ENCODE data around the gene TMEM163.

TMEM163 gene

DNA sequence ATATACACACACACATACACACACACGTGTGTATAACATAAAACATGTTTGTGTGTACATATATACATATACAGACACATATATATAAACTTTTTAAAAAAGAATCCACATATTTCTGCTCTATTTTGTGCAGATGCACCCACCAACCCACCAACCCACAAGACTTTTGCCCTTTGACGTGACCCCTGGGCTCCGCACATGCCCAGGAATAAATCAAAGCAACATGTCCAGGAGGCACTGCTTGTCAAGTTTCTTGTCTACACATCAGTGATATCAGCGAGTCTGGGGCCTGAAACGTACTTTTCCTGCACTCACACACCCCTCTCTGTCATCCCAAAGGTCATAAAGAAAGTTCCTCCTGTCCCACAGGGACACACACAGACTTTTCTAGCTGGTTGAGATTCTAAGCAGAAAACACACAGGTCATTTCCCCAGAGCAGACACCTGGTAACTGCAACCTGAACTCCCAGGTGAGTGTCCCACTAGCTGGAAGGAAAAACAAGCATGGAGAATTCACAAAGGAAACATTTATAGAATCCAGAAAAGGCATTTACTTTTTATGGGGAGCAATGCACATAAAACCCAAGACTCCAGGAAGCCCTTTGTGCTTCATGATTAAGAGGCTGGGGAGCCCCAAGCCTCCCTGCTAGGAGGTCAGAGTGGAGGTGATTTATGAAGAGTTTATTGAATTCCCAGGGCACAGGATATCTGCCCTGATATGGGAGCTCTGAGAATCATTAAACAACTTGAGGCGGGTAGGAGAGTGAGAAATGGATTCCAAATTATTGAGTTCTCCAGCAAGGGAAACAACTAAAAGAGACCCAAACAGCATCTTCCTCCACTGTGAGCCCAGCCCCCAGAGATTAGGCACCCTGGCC is 253.3 kb downstream of the TMEM163 start:
- no peak for DNase-seq (ENCODE audit: low read depth)
- TF ChIP-seq, protein P1, sequence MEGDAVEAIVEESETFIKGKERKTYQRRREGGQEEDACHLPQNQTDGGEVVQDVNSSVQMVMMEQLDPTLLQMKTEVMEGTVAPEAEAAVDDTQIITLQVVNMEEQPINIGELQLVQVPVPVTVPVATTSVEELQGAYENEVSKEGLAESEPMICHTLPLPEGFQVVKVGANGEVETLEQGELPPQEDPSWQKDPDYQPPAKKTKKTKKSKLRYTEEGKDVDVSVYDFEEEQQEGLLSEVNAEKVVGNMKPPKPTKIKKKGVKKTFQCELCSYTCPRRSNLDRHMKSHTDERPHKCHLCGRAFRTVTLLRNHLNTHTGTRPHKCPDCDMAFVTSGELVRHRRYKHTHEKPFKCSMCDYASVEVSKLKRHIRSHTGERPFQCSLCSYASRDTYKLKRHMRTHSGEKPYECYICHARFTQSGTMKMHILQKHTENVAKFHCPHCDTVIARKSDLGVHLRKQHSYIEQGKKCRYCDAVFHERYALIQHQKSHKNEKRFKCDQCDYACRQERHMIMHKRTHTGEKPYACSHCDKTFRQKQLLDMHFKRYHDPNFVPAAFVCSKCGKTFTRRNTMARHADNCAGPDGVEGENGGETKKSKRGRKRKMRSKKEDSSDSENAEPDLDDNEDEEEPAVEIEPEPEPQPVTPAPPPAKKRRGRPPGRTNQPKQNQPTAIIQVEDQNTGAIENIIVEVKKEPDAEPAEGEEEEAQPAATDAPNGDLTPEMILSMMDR (IDR thresholded peaks at IDR 0.05; ENCODE audit: low read depth, low read length, missing control alignments), result no peak

GRCh38 chr2:134463699-134464022 is 255.1 kb downstream of the TMEM163 start:
- DNase-seq (ENCODE audit: low read depth), result no peak
- TF ChIP-seq, protein P1 (IDR thresholded peaks at IDR 0.05; ENCODE audit: low read depth, low read length, missing control alignments), result no peak
- H3K4me3 ChIP-seq (ENCODE audit: low read depth, low read length), result no peak overlapping the region

More for the DNA sequence above, 253.3 kb downstream of the TMEM163 start:
- H3K4me3 ChIP-seq (ENCODE audit: low read depth, low read length), result no peak overlapping the region

DNA sequence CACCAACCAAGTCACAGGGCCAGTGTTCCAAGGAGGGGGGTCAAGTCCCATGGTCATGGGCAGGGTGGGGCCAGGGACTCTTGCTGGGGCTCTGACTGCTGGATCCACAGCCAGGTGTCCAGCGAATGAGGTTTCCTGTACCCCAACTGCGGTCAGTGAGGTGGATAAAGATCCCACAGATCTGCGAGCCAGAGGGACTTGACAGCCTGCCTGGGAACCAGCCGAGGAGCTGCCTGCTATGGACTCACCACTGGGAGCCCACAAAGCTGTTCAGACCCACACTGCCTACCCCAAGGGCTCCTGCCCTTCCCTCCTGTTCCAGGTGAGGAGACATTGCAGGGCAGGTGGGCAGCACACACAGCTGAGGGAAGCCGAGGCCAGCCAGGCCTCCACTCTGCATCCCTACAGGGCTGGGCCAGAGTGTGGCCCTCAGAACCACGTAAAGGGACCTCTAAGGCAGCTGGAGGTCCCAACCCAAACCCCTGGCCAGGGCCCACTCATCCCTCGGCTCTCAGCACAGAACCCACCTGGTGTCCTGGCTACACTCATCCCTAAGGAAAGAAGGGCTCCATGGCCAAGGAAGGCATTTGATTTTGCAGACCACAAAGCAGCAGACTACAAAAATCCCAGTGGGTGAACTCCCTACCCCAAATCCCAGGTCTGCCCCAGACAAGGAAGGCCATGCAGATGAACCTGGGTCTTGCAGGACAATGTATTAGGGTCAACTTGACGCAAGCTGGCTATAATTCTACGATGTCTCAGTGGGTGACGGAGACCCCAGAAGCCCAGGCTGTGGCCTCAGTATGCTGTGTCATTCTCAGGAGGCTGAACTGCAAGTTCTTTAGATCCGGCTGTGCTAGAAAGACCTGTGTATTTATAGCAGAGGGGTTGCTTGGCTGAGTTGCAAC is 255.8 kb downstream of the TMEM163 start:
- H3K4me3 ChIP-seq (ENCODE audit: low read depth, low read length), result no peak overlapping the region
- no peak for DNase-seq (ENCODE audit: low read depth)
- TF ChIP-seq, protein P1 (IDR thresholded peaks at IDR 0.05; ENCODE audit: low read depth, low read length, missing control alignments), result no peak

DNA sequence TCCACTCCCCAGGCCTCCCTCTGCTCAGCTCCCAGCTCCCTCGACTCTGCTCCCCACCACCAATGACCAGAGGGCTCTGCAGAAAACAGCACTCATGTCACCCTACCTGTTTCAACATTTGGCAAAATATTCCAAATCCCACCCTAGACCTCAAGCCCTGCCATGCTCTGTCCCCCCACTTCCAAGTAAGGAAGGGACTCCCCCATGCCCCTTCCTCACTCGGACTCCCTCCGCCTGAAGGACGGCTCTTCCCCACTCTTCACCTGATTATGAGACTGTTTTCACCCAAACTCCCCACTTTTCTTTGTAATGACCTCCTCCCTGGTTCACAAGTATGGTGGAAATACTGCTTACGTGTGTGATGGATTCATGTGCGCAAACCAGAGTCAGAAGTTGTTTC is 256.5 kb downstream of the TMEM163 start:
- TF ChIP-seq, protein P1 (IDR thresholded peaks at IDR 0.05; ENCODE audit: low read depth, low read length, missing control alignments), result no peak
- H3K4me3 ChIP-seq (ENCODE audit: low read depth, low read length), result no peak overlapping the region
- DNase-seq (ENCODE audit: low read depth), result no peak

DNA sequence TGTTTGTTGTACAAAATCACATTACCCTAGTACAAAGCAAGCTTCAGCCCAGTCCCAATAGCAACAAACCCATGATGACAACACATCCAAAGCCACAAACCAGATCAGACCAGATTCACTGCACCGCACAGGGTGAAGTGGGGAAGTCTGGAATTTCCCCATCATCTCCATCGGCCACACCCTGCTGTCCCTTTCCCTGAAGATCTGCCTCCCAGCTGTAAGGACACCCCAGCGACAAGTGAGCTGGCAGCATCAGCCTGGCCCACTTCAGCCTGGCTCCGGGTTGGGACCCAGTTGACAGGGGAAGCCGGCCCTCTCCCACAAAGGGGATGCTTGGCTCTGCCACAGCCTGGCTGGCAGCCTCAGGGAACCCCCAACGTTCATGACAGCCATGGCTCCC is 257.3 kb downstream of the TMEM163 start:
- TF ChIP-seq, protein P1 (IDR thresholded peaks at IDR 0.05; ENCODE audit: low read depth, low read length, missing control alignments), result no peak
- H3K4me3 ChIP-seq (ENCODE audit: low read depth, low read length), result no peak overlapping the region
- DNase-seq (ENCODE audit: low read depth), result no peak

GRCh38 chr2:134460583-134460998 is 258.2 kb downstream of the TMEM163 start:
- peak; percentile 16 for DNase-seq (ENCODE audit: low read depth)

More at GRCh38 chr2:134460583-134460998, 258.2 kb downstream of the TMEM163 start:
- H3K4me3 ChIP-seq (ENCODE audit: low read depth, low read length), result no peak overlapping the region
- TF ChIP-seq, protein P1 (IDR thresholded peaks at IDR 0.05; ENCODE audit: low read depth, low read length, missing control alignments), result peak; percentile 88

Measured in GM12864 (cell line).